Spinal cord (tissue), 10 donors: ENCODE results near the gene KCTD18. TPM values are rescaled to one million over a fixed set of nuclear protein-coding genes. Genes with fewer than 3 reads are reported as not detected.

Experiments used
- DNase-seq, 6 donors: peaks; one replicate each; pipeline versions ENCODE4 v3.0.0 to v3.0.0-alpha.2; 2013 to 2015; ENCODE audit warnings: low spot score in 6 of 6, low read depth in 4 of 6
- H3K27ac ChIP-seq: one replicate; pipeline ENCODE4 v1.5.1; 2013; ENCODE audit warnings: low read depth, low read length, control low read depth
- H3K27me3 ChIP-seq: one replicate; pipeline ENCODE4 v1.6.1; 2013; ENCODE audit warnings: low read length; ENCODE audit not compliant: control insufficient read depth, insufficient read depth
- H3K36me3 ChIP-seq: one replicate; pipeline ENCODE4 v1.6.1; 2013; ENCODE audit warnings: low read length; ENCODE audit not compliant: control insufficient read depth, insufficient read depth
- H3K4me1 ChIP-seq: one replicate; pipeline ENCODE4 v1.6.1; 2013; ENCODE audit warnings: low read length; ENCODE audit not compliant: control insufficient read depth, insufficient read depth
- H3K4me3 ChIP-seq: one replicate; pipeline ENCODE4 v1.5.1; 2013; ENCODE audit warnings: low read depth, low read length, control low read depth
- H3K9me3 ChIP-seq: one replicate; pipeline ENCODE4 v1.6.1; 2013; ENCODE audit warnings: low read length; ENCODE audit not compliant: control insufficient read depth, insufficient read depth
- WGBS: methylation state at CpG from one replicate; pipeline ENCODE4 v1.1.5; 2013; ENCODE audit warnings: missing lambda C conversion rate; ENCODE audit not compliant: insufficient coverage; 5-methylcytosine and 5-hydroxymethylcytosine counted together
- polyA plus RNA-seq, 2 donors: library from polyadenylated mRNA; unstranded; fragments of 120-200 nt; gene quantifications; one replicate each; pipeline ENCODE4 v1.2.1, GENCODE V29; 2013; ENCODE audit not compliant: insufficient read length in 2 of 2
- total RNA-seq, 2 donors: library from RNA; depleted of rRNA in 1 of 2; stranded (reverse); fragments of 120-200 nt in 1 of 2; fragments of >200 nt in 1 of 2; gene quantifications; one replicate each; pipeline versions ENCODE4 v1.2.3 to v1.2.4, GENCODE V29; 2013 to 2014
- donor health status: healthy.

The KCTD18 gene
- total and polyA plus RNA-seq, 4 donors, result 11.8 to 15.2 (median 12.6) TPM

- DNase-seq, result no peak
- Histone ChIP-seq H3K36me3 (peaks cover 8% of the 10 kb centered on the region), H3K9me3 (no peaks in the 10 kb centered on the region), H3K27ac (no peak overlapping the region), H3K27me3 (no peaks in the 10 kb centered on the region), H3K4me3 (no peak overlapping the region), H3K4me1 (peaks cover 21% of the 10 kb centered on the region)
- no CpG with 5 or more reads among the region's 2 CpGs for WGBS
Measured at GRCh38 chr2:200451511-200451910, 58.4 kb downstream of the KCTD18 start.

DNA sequence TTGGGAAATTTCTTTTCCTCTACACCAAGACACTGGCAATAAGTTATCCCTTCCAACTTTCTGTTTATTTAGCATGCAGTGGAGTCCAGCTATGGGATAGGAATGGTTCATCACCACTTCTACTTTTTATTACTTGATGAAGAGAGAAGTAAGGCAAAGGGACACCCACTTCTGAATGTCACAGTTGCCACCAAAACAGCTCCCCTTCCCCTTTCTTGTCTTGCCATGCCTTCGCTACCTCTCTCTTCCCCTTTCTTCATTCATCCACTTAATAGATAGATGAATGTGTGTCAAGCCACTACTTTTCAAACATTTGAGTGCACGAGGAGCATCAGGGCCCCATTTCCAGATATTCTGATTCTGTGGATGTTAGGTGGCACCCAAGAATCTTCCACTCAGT, 59.6 kb downstream of the KCTD18 start:
- no CpG with 5 or more reads among the region's 2 CpGs for WGBS
- Histone ChIP-seq H3K4me3 (no peak overlapping the region), H3K27ac (no peak overlapping the region), H3K9me3 (no peaks in the 10 kb centered on the region), H3K4me1 (peaks cover 11% of the 10 kb centered on the region), H3K27me3 (no peaks in the 10 kb centered on the region), H3K36me3 (peaks cover 8% of the 10 kb centered on the region)
- no peak for DNase-seq

DNA sequence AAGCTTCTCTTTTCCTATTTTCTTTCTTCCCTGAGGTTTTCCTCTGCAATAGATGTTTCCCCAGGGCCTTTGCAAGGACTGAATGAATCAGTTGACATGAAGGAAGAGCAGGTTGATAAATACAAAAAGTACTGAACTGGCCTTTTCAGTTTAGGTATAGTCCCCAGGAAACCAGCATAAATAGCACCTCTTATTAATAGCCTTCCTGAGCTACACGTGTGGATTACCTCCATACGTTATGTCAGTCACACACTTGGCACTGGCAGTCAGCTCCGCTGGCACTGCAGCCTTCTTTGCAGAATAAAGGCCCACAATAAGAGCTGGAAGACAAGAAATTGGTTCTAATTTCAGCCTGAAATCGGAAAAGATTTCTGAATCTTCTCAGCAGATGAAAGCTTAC, 60.7 kb downstream of the KCTD18 start:
- Histone ChIP-seq H3K4me1 (peaks cover 10% of the 10 kb centered on the region), H3K36me3 (peaks cover 12% of the 10 kb centered on the region), H3K9me3 (no peaks in the 10 kb centered on the region), H3K4me3 (no peak overlapping the region), H3K27me3 (no peaks in the 10 kb centered on the region), H3K27ac (no peak overlapping the region)
- DNase-seq, result peak in 1 of 6 donors; percentile 52
- 60% methylated on average over 3 of the region's 4 CpGs for WGBS

GRCh38 chr2:200448455-200448854, 61.4 kb downstream of the KCTD18 start:
- no peaks in the 10 kb centered on the region for H3K9me3 ChIP-seq
- no peak overlapping the region for H3K4me3 ChIP-seq
- no peak overlapping the region for H3K27ac ChIP-seq
- no peaks in the 10 kb centered on the region for H3K27me3 ChIP-seq
- no peak for DNase-seq
- peaks cover 5% of the 10 kb centered on the region for H3K4me1 ChIP-seq
- peaks cover 12% of the 10 kb centered on the region for H3K36me3 ChIP-seq

DNA sequence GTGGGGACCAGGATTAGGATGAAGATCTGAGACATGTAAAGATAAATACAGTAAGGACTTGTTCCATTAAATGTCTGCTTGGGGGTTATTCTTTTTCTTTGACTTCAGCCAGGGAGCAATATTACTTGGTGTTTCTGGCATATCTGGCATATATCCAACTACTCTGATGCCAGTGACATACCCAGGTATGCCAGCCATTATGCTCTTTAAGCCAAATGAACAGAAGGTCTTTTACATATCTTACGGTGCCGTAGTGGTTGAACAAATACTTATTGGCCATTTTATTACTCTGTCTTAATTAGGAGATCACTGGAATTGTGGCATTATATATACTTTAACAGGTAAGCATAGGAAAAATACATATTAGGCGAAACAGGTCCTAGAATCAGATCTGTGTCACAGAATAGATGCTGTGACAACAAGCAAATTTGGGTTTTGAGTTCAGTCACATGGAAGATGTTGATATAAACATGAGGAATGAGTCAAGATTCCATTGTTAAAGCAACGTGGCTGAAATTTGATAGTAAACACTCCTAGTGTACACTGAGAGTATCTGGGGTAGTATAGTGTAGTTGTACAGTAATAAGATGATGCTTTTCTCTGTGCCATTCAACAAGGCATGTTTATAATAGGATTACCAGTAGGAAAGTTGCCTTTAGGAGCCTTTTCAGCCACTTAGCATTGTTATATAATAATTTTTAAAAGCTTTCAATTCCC, 62.6 kb downstream of the KCTD18 start:
- no peak overlapping the region for H3K4me3 ChIP-seq
- H3K4me1 ChIP-seq, result no peaks in the 10 kb centered on the region
- H3K27me3 ChIP-seq, result no peaks in the 10 kb centered on the region
- DNase-seq, result no peak
- WGBS, result 67% methylated on average over 1 of the region's 4 CpGs
- H3K9me3 ChIP-seq, result no peaks in the 10 kb centered on the region
- H3K36me3 ChIP-seq, result peaks cover 12% of the 10 kb centered on the region
- no peak overlapping the region for H3K27ac ChIP-seq

GRCh38 chr2:200446612-200447011, 63.3 kb downstream of the KCTD18 start:
- Histone ChIP-seq H3K4me1 (no peaks in the 10 kb centered on the region), H3K4me3 (no peak overlapping the region), H3K27me3 (no peaks in the 10 kb centered on the region), H3K36me3 (peaks cover 12% of the 10 kb centered on the region), H3K27ac (no peak overlapping the region), H3K9me3 (no peaks in the 10 kb centered on the region)
- no peak for DNase-seq
- no CpG with 5 or more reads among the region's 3 CpGs for WGBS

- H3K27ac ChIP-seq, result no peak overlapping the region
- WGBS, result no CpG with 5 or more reads among the region's 1 CpG
- H3K27me3 ChIP-seq, result no peaks in the 10 kb centered on the region
- no peaks in the 10 kb centered on the region for H3K4me1 ChIP-seq
- no peak for DNase-seq
- no peak overlapping the region for H3K4me3 ChIP-seq
- no peaks in the 10 kb centered on the region for H3K9me3 ChIP-seq
- H3K36me3 ChIP-seq, result peaks cover 3% of the 10 kb centered on the region
Measured at GRCh38 chr2:200445284-200445683, 64.6 kb downstream of the KCTD18 start.

DNA sequence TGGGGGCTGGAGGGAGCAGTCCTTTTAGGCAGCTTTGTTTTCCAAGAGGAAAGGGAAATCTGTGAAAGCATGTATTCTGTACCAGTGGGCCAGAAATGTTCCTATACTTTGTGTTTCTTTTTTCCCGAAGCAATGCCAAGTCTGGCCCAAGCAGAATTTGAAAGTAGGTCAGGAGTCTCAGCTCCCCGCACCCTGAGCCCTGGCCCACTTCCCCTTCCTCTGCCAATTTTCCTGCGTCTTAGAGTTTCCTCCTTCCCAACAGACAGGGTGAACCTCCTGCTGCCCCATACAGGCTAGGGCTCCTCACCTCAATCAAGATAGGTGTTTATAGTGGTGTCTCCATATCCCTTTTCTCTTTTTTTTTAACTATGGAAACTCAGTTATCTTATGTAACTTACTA, 65.3 kb downstream of the KCTD18 start:
- Histone ChIP-seq H3K27me3 (no peaks in the 10 kb centered on the region), H3K4me3 (no peak overlapping the region), H3K36me3 (peaks cover 3% of the 10 kb centered on the region), H3K4me1 (no peaks in the 10 kb centered on the region), H3K27ac (no peak overlapping the region), H3K9me3 (no peaks in the 10 kb centered on the region)
- DNase-seq, result peak in 1 of 6 donors; percentile 20
- WGBS, result 57% methylated on average over 1 of the region's 3 CpGs

DNA sequence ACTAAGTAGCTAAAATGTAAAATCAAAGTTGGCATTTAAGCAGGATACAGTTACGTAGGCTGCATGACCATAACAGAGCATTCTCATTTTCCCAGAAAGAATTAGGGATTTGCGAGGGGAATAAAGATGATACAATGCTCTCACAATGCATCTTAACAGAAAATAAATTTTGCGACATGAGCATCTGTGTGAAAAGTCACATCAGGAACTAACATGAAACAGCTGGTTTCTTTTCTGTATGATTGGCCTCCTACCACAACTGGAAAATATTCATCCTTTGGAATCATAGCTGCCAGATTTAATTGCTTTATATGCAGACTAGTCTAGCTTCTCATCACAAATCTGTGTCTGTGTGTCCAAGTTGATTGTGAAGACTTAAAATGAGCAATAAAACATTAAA, 66.0 kb downstream of the KCTD18 start:
- H3K36me3 ChIP-seq, result peaks cover 3% of the 10 kb centered on the region
- WGBS, result 83% methylated on average over 1 of the region's 3 CpGs

DNA sequence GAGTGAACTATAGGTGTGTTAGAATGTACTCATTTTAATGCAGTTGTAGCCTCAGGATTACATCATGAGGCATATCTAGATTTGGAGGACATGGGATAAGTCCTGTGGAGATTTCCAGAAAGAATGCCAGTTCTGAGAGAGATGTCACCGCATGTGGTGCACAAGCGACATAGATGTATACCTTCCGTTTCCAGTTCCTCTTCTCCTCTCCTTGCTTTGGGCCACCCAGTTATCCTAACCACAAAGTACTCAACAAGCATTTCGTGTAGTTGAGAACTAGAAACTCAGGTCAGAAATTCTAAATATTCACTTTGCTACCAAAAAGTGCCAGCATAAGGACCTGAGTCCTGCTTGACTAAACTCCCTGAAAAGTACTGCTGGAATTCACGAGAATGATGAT, 66.5 kb downstream of the KCTD18 start:
- no peak overlapping the region for H3K4me3 ChIP-seq
- no peaks in the 10 kb centered on the region for H3K4me1 ChIP-seq
- DNase-seq, result no peak
- 100% methylated on average over 3 of the region's 5 CpGs for WGBS
- H3K27me3 ChIP-seq, result no peaks in the 10 kb centered on the region
- no peaks in the 10 kb centered on the region for H3K9me3 ChIP-seq
- H3K36me3 ChIP-seq, result peaks cover 3% of the 10 kb centered on the region
- H3K27ac ChIP-seq, result no peak overlapping the region

More for the DNA sequence above, 66.0 kb downstream of the KCTD18 start:
- peak in 1 of 6 donors; percentile 68 for DNase-seq
- Histone ChIP-seq H3K4me3 (no peak overlapping the region), H3K4me1 (no peaks in the 10 kb centered on the region), H3K9me3 (no peaks in the 10 kb centered on the region), H3K27me3 (no peaks in the 10 kb centered on the region), H3K27ac (no peak overlapping the region)
